WERI-Rb-1 (cell line): ENCODE measurements around the gene XPC.

Experiments used
- DNase-seq: peaks from one replicate; pipeline ENCODE4 v3.0.0-alpha.2; 2020
- H3K27ac ChIP-seq: fragments of 250-450 bp; sonication (Bioruptor Pico); 2 replicates; pipeline ENCODE4 v1.5.1; 2020; ENCODE audit warnings: mild to moderate bottlenecking, moderate library complexity
- H3K27me3 ChIP-seq: fragments of 250-450 bp; sonication (Bioruptor Pico); 2 replicates; pipeline ENCODE4 v1.5.1; 2021; ENCODE audit warnings: mild to moderate bottlenecking, low read depth, moderate library complexity; ENCODE audit not compliant: insufficient read depth, severe bottlenecking
- H3K36me3 ChIP-seq: fragments of 250-450 bp; sonication (Bioruptor Pico); 2 replicates; pipeline ENCODE4 v1.5.1; 2020; ENCODE audit warnings: mild to moderate bottlenecking, moderate library complexity
- H3K4me3 ChIP-seq: 2 replicates; pipeline ENCODE4 v1.5.1; 2011; ENCODE audit warnings: low read depth, mild to moderate bottlenecking, control low read depth, low read length
- H3K9me3 ChIP-seq: fragments of 250-450 bp; sonication (Bioruptor Pico); 2 replicates; pipeline ENCODE4 v1.5.1; 2021; ENCODE audit warnings: mild to moderate bottlenecking, moderate library complexity; ENCODE audit not compliant: severe bottlenecking
- CTCF ChIP-seq: IDR thresholded peaks from 2 replicates; pipeline ENCODE4 v1.5.1; 2011; ENCODE audit warnings: low read depth, mild to moderate bottlenecking, control low read depth, inconsistent platforms, low read length

XPC gene

GRCh38 chr3:14128724-14129123, 49.7 kb downstream of the XPC start:
- H3K4me3 ChIP-seq = no peak overlapping the region
- no peaks in the 10 kb centered on the region for H3K27me3 ChIP-seq
- no peak for TF ChIP-seq CTCF
- H3K36me3 ChIP-seq = peaks cover 62% of the 10 kb centered on the region
- no peaks in the 10 kb centered on the region for H3K9me3 ChIP-seq
- H3K27ac ChIP-seq = no peak overlapping the region
- no peak for DNase-seq

- TF ChIP-seq CTCF = no peak
- H3K4me3 ChIP-seq = no peak overlapping the region
- no peaks in the 10 kb centered on the region for H3K27me3 ChIP-seq
- H3K9me3 ChIP-seq = no peaks in the 10 kb centered on the region
- H3K36me3 ChIP-seq = peaks cover 51% of the 10 kb centered on the region
- no peak overlapping the region for H3K27ac ChIP-seq
- DNase-seq = no peak
Measured at GRCh38 chr3:14127516-14128161, 50.8 kb downstream of the XPC start.

- H3K36me3 ChIP-seq = peaks cover 46% of the 10 kb centered on the region
- H3K9me3 ChIP-seq = no peaks in the 10 kb centered on the region
- no peak overlapping the region for H3K4me3 ChIP-seq
Measured at GRCh38 chr3:14126887-14127505, 51.4 kb downstream of the XPC start.

GRCh38 chr3:14126017-14126886, 52.1 kb downstream of the XPC start:
- no peak for DNase-seq
- Histone ChIP-seq H3K27me3 (no peaks in the 10 kb centered on the region), H3K27ac (peak overlapping the region; percentile 79), H3K9me3 (no peaks in the 10 kb centered on the region), H3K36me3 (peaks cover 44% of the 10 kb centered on the region), H3K4me3 (peak overlapping the region; percentile 63)
- TF ChIP-seq CTCF = no peak

More at GRCh38 chr3:14126887-14127505, 51.4 kb downstream of the XPC start:
- no peak for TF ChIP-seq CTCF
- Histone ChIP-seq H3K27ac (no peak overlapping the region), H3K27me3 (no peaks in the 10 kb centered on the region)
- DNase-seq = no peak

- Histone ChIP-seq H3K9me3 (no peaks in the 10 kb centered on the region), H3K36me3 (peaks cover 38% of the 10 kb centered on the region), H3K4me3 (peak overlapping the region; percentile 63), H3K27me3 (no peaks in the 10 kb centered on the region), H3K27ac (peak overlapping the region; percentile 79)
- 0 out of 2 replicates have a peak, but pooled peaks have one; percentile 21 for TF ChIP-seq CTCF
- DNase-seq = peak; percentile 54
Measured at GRCh38 chr3:14125193-14126016, 53.0 kb downstream of the XPC start.
